ENCODE results near the gene NAT16.
"Not testable (repeated sequence)": the region's sequence is repeated elsewhere in the genome, so short reads cannot be mapped to it uniquely, and the experiment has no call there.

The NAT16 gene

DNA sequence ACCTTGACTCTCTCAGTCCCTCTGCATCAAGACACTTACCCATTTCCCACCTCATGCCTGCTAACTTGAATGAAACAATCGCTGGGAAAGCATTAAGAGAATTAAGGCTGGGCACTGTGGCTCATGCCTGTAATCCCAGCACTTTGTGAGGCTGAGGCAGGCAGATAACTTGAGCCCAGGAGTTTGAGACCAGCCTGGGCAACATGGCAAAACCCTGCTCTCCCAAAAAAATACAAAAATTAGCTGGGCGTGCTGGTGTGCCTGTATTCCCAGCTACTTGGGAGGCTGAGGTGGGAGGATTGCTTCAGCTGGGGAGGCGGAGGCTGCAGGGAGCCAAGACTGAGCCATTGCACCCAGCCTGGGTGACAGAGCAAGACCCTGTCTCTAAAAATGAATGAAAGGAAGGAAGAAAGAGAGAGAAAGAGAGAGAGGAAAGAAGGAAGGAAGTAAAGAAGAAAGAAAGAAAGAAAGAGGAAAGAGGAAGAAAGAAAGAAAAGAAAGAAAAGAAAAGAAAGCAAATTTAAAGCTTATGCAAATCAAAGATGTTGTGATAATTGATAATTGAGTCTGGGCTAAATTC is 52.5 kb downstream of the NAT16 start:
- DNase-seq: no peak

DNA sequence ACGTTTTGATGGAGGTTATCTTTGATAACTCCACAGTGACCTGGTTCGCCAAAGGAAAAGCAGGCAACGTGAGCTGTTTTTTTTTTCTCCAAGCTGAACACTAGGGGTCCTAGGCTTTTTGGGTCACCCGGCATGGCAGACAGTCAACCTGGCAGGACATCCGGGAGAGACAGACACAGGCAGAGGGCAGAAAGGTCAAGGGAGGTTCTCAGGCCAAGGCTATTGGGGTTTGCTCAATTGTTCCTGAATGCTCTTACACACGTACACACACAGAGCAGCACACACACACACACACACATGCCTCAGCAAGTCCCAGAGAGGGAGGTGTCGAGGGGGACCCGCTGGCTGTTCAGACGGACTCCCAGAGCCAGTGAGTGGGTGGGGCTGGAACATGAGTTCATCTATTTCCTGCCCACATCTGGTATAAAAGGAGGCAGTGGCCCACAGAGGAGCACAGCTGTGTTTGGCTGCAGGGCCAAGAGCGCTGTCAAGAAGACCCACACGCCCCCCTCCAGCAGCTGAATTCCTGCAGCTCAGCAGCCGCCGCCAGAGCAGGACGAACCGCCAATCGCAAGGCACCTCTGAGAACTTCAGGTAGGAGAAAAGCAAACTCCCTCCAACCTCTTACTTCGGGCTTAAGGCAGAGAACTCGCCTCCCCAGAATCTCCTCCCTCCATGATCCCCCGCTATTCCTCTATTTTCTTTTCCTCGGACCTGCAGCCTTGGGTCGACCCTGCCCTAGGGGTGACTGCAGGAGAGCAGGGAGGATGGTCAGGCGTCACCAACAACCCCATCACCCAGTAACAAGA is 53.2 kb downstream of the NAT16 start, which contains the start of gene SERPINE1:
Gene SERPINE1 (plus strand): TSS at position 454 of the 809 bp plus-strand sequence. CDS start 1,290 bp downstream, outside the sequence.
- DNase-seq: peak in 20 of 58 donors; percentile 2 to 48 (median 21)

DNA sequence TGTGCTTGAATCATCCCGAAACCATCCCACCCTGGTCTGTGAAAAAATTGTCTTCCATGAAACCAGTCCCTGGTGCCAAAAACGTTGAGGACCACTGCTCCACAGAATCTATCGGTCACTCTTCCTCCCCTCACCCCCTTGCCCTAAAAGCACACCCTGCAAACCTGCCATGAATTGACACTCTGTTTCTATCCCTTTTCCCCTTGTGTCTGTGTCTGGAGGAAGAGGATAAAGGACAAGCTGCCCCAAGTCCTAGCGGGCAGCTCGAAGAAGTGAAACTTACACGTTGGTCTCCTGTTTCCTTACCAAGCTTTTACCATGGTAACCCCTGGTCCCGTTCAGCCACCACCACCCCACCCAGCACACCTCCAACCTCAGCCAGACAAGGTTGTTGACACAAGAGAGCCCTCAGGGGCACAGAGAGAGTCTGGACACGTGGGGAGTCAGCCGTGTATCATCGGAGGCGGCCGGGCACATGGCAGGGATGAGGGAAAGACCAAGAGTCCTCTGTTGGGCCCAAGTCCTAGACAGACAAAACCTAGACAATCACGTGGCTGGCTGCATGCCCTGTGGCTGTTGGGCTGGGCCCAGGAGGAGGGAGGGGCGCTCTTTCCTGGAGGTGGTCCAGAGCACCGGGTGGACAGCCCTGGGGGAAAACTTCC is 54.0 kb downstream of the NAT16 start:
- DNase-seq: peak in 15 of 58 donors; percentile 7 to 51 (median 18)

DNA sequence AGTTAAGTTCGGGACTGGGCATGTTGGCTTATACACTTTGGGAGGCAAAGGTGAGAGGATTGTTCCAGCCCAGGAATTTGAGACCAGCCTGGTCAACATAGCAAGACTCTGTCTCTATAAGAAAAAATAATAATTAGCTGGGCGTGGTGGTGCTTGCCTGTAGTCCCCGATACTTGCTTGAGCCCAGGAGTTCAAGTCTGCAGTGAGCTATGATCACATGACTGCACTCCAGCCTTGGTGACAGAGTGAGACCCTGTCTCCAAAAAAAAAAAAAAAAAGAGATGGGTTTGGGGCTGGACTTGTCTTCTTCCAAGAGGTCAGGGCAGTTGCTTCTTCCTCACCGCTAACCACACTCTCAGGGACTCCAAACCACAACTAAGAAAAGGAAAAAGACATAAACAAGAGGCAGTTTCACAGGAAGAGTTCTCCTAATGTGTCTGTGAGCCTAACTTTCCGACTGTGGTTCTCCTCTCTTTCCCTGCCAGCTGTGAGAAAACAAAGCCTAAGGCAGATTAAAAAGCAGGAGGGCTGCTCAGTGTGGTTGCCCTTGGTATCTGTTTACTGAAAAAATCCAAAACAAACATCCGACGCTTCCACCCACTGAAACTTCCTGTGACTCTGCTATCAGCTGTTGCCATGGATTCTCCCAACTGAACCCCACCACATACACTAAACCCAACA is 55.6 kb downstream of the NAT16 start:
- DNase-seq: no peak

DNA sequence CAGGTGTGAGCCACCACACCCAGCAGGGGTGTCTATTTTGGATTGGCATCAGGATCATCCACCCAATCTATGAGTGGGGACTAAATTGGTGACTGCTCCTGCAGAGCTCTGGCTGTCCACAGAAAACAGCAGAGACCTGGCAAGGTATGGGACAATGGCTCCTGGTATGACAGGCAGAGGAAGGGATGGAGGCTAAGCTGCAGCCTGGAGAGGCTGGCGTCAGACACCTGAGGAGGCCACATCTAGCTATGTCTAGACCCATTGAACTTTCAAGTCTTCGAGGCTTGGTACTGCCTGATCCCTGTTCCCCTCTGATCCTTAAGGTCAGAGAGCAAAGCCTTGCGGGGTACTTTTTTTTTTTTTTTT is 56.4 kb downstream of the NAT16 start:
- DNase-seq: no peak

DNA sequence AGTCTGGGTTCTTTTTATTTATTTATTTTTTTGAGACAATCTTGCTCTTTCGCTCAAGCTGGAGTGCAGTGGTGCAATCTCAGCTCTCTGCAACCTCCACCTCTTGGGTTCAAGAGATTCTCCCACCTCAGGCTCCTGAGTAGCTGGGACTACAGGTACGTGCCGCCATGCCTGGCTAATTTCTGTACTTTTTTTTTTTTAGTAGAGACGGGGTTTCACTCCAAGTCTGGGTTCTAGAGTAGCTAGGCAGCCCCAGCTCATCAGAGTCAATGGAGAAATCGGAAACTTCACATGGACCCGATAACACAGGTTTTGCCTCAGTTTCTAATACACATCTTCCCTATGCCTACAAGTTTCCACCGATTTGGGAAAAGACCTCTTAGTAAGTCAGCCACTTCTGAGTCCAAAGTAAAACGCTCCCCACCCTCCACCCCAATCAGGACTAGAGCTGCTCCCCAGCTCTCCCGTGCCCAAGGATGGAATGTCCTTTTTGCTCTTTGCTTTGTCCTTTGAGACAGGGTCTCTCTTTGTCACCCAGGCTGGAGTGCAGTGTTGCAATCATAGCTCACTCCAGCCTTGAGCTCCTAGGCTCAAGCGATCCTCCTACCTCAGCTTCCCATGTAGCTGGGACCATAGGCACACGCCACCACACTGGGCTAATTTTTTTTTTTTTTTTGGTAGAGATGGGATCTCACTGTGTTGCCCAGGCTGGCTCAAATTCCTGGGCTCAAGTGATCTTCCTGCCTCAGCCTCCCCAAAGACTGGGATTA is 57.0 kb downstream of the NAT16 start:
- no peak for DNase-seq

DNA sequence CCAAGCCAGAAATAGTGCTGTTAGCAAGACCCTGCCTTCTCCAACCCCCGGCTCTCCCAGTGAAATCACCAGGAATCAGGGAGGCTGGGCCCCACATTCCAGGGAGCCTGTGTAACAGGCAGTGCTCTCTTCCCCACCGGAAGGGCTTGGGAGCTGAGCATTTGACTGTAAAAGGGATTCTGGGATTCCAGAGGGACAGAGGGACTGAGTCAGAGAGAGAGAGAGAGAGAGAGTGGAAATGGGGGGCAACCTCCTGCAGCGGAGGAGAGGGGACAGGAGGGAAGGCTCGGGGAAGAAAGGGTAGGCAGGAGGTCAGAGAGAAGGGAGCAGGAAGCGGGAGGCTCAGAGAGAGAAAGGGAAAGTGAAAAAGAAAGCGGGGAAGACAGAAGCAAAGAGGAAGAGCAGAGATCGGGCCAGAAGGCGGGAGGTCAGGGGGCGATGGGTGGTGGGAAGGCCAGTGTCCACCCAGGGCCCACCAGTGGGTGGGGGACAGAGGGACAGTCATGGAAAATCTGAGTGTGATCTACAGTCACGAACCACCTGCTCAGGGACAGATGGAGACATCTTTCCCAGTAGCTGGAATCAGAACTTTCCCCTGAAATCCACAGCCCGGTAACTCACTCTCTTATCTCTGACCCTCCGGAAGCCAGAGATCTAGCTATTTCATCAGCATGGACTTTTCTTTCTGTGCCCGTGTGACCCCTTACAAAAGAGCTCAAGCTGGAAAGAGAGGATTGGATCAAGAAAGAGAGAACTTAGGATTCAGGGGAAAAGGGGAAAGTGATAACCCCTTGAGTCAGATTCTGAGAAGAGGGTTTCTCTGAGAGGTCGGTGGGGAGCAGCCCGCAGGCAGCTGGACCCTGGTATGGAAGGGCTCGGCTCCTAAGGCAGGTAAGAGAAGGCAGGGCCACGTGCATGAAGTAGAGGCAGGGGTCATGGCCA is 57.8 kb downstream of the NAT16 start:
- peak in 7 of 58 donors; percentile 2 to 43 (median 12) for DNase-seq

DNA sequence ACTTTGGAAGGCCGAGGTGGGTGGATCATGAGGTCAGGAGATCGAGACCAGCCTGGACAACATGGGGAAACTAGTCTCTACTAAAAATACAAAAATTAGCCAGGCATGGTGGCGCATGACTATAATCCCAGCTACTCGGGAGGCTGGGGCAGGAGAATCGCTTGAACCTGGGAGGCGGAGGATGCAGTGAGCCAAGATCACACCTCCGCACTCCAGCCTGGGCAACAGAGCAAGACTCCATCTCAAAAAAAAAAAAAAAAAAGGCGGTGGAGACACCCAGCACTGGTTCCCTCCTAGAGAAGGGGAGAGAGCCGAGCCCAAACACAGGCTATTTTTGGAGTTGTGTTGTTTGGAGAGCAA is 58.5 kb downstream of the NAT16 start:
- not testable (repeated sequence) for DNase-seq
